SK-N-MC (cell line): ENCODE data around the gene IDE.

Experiments
- EZH2 ChIP-seq: fragments of 200-600 bp; sonication (generic); IDR thresholded peaks from one replicate; pipeline ENCODE4 v1.6.1; 2017; ENCODE audit warnings: antibody characterized with exemption
- POLR2AphosphoS5 ChIP-seq: IDR thresholded peaks from 2 replicates; pipeline ENCODE4 v1.6.1; 2012; ENCODE audit warnings: mild to moderate bottlenecking, low read depth, low read length, borderline replicate concordance

GRCh38 chr10:92413011-92413410, 160.9 kb downstream of the IDE start:
- TF ChIP-seq EZH2, result no peak
- TF ChIP-seq POLR2AphosphoS5, result no peak
